Measurements from ENCODE around the gene LAMA2. TPM values are rescaled to one million over a fixed set of nuclear protein-coding genes. Genes with fewer than 3 reads are reported as not detected.
A peak's percentile ranks its signal among the peaks of the same experiment; 100 is the strongest.

Gene LAMA2
- total RNA-seq, 1 donor: 40.2 TPM

DNA sequence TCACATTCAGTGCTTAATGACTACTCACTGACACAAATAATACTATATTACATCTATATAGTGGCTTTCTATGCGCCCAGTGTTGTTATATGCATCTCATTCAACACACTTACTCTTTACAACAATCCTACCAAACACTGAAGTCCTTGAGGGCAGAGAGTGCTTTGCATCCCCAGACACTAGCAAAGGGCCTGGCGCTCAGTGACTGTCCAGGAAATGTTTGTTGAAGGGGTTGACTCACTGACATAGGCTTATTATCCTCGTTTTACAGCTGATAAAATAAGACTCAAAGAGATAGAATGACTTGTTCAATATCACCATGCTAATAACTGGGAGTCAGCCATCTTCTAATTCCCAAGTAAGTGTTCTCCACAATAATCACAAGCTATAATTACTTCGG, 663.8 kb downstream of the LAMA2 start:
- TF ChIP-seq, protein P1, sequence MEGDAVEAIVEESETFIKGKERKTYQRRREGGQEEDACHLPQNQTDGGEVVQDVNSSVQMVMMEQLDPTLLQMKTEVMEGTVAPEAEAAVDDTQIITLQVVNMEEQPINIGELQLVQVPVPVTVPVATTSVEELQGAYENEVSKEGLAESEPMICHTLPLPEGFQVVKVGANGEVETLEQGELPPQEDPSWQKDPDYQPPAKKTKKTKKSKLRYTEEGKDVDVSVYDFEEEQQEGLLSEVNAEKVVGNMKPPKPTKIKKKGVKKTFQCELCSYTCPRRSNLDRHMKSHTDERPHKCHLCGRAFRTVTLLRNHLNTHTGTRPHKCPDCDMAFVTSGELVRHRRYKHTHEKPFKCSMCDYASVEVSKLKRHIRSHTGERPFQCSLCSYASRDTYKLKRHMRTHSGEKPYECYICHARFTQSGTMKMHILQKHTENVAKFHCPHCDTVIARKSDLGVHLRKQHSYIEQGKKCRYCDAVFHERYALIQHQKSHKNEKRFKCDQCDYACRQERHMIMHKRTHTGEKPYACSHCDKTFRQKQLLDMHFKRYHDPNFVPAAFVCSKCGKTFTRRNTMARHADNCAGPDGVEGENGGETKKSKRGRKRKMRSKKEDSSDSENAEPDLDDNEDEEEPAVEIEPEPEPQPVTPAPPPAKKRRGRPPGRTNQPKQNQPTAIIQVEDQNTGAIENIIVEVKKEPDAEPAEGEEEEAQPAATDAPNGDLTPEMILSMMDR (IDR thresholded peaks at IDR 0.05; ENCODE audit: insufficient read depth, low read depth, low read length): no peak
- no peak overlapping the region for H3K4me3 ChIP-seq (ENCODE audit: low read depth, low read length)
- DNase-seq (ENCODE audit: low read depth): no peak

DNA sequence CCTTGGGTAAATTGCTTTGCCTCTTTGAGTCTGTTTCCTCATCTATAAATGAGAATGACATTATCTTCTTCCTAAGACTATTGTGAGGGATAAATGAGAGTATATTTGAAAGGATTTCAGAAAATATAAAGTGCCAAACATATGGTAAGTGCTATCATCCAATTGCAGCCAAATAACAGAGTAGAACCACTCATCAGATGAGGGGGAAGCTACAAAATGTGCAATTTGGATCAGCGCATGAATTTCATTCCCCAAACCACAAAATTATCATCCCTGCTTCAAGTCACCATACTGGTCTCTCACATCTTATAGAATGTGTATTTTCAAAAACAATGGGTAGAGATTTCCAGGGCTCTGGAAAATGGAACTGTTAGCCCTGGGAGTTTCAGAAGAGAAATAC, 668.5 kb downstream of the LAMA2 start:
- H3K4me3 ChIP-seq (ENCODE audit: low read depth, low read length): no peak overlapping the region
- TF ChIP-seq, protein P1 (IDR thresholded peaks at IDR 0.05; ENCODE audit: insufficient read depth, low read depth, low read length): no peak

DNA sequence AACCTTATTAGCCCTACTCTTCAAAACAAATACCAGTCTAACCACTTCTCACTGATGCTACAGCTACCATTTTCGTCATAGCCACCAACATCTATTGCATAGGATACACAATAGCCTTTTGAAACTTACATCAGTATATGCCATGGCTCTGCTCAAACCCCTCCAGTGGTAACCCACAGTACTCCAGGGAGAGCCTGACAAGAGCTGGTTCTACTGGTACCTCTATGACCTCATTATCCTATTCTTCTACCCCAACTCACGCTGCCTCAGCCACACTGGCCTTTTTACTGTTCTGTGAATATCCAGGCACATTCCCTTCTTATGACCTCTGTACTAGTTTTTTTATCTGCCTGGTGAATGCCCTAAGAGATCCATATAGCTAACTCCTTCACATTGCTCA, 669.5 kb downstream of the LAMA2 start:
- DNase-seq (ENCODE audit: low read depth): no peak
- TF ChIP-seq, protein P1 (IDR thresholded peaks at IDR 0.05; ENCODE audit: insufficient read depth, low read depth, low read length): no peak

More for the DNA sequence above, 668.5 kb downstream of the LAMA2 start:
- no peak for DNase-seq (ENCODE audit: low read depth)

DNA sequence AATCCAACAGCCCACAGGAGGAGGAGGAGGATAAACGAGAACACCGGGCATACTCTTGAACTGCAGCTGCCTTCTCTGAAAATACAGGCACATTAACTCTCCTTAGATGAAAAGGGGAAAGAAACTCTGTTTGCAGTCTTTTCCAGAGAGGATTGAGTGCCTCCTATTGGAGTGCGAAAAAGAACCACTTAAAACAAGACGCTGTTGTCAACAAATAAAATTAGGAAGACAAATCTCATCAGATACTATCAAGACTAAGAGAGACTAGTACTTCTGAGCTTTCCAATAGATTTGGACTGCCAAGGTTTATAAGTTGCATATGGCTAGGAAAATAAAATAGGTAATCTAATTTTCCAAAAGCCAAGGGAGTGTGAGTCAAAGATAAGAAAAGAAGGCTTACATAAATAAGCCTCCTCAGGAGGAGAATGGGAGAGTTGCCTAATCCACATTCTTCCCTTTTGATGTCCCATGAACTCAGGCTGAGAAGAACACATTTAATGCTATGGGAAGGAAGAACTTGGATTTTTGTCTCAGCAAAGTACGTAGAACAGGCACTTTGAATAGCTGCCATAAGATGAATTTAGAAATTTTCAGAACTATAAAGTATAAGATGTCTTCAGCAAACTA, 672.4 kb downstream of the LAMA2 start:
- peak; percentile 68 for DNase-seq (ENCODE audit: low read depth)
- H3K4me3 ChIP-seq (ENCODE audit: low read depth, low read length): no peak overlapping the region
- TF ChIP-seq, protein P1 (IDR thresholded peaks at IDR 0.05; ENCODE audit: insufficient read depth, low read depth, low read length): no peak

More for the DNA sequence above, 669.5 kb downstream of the LAMA2 start:
- H3K4me3 ChIP-seq (ENCODE audit: low read depth, low read length): no peak overlapping the region

DNA sequence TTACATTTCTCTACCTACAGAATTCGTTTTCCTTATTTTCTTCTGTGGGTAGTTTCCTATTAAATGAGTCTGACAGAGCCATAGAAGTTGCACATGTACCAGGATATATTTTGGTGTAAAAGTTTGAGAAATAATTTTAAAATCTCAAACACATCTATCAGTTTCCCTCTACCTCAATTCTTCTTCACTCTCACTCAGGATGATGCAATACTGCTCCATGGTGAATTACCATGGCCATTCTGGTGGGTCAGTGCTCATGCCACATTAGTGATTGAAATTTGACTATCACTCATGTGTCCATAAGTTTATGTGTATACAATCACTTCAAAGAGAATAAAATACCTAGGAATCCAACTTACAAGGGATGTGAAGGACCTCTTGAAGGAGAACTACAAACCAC, 675.3 kb downstream of the LAMA2 start:
- TF ChIP-seq, protein P1 (IDR thresholded peaks at IDR 0.05; ENCODE audit: insufficient read depth, low read depth, low read length): no peak
- H3K4me3 ChIP-seq (ENCODE audit: low read depth, low read length): no peak overlapping the region
- no peak for DNase-seq (ENCODE audit: low read depth)

DNA sequence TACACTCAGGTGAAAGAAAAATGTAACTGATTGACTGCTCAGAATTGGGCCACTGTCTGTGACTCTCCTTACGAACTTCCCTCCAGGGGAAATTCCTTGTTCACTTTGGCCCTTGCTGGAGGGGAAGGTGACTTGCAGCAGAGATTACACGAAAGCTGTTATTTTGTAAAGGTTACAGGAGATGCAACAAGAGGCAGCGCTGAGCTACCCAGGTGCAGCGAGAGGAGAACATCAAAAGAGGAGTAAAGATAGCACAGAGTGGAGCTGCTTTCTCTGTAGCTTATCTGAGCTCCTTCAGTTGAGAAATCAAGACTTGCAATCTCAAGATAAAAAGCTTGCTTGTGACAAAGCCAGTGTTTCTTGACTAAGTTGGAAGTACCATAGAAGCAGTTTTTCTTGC, 682.4 kb downstream of the LAMA2 start:
- TF ChIP-seq, protein P1 (IDR thresholded peaks at IDR 0.05; ENCODE audit: insufficient read depth, low read depth, low read length): no peak
- no peak overlapping the region for H3K4me3 ChIP-seq (ENCODE audit: low read depth, low read length)
- DNase-seq (ENCODE audit: low read depth): no peak

DNA sequence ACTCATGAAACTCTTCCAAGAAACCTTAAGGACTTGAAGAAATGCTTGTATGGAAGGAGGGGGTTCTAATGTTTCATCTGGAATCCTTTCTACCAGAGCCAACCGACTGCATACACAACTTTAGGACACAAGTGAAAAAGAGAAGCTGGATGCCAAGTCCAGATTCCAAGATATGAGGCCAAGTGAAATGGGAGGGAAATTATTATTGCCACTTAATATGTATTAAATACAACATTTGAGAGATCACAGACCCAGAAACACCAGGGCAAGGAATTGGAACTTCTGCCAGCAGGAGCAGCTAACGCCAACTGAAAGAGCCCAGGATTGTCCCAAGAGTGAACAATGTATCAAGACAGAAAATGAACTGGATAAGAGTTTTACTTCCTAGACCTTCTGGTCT, 682.9 kb downstream of the LAMA2 start:
- TF ChIP-seq, protein P1 (IDR thresholded peaks at IDR 0.05; ENCODE audit: insufficient read depth, low read depth, low read length): no peak
- no peak overlapping the region for H3K4me3 ChIP-seq (ENCODE audit: low read depth, low read length)
- DNase-seq (ENCODE audit: low read depth): no peak
